Measurements from ENCODE around the gene THSD8. TPM values are rescaled to one million over a fixed set of nuclear protein-coding genes. Genes with fewer than 3 reads are reported as not detected.

The THSD8 gene
- total RNA-seq, 1 donor from 2014 or later: 2.1 TPM

GRCh38 chr19:12779162-12779993 is 22.5 kb upstream of the THSD8 start:
- DNase-seq (ENCODE audit: low spot score): peak; percentile 93

GRCh38 chr19:12782174-12782423 is 19.8 kb upstream of the THSD8 start:
- no peak for DNase-seq (ENCODE audit: low spot score)

GRCh38 chr19:12782424-12783290 is 19.2 kb upstream of the THSD8 start:
- DNase-seq (ENCODE audit: low spot score): peak; percentile 98

- no peak for DNase-seq (ENCODE audit: low spot score)
Measured at GRCh38 chr19:12783291-12783848, 18.5 kb upstream of the THSD8 start.

GRCh38 chr19:12783849-12784393 is 17.9 kb upstream of the THSD8 start:
- DNase-seq (ENCODE audit: low spot score): no peak

GRCh38 chr19:12784394-12784870 is 17.4 kb upstream of the THSD8 start:
- no peak for DNase-seq (ENCODE audit: low spot score)

GRCh38 chr19:12784871-12785430 is 16.9 kb upstream of the THSD8 start:
- no peak for DNase-seq (ENCODE audit: low spot score)

GRCh38 chr19:12785431-12786031 is 16.3 kb upstream of the THSD8 start:
- DNase-seq (ENCODE audit: low spot score): no peak

GRCh38 chr19:12786141-12786870 is 15.6 kb upstream of the THSD8 start:
- no peak for DNase-seq (ENCODE audit: low spot score)

GRCh38 chr19:12786952-12787351 is 14.9 kb upstream of the THSD8 start:
- DNase-seq (ENCODE audit: low spot score): no peak

GRCh38 chr19:12787458-12787857 is 14.4 kb upstream of the THSD8 start:
- DNase-seq (ENCODE audit: low spot score): no peak

GRCh38 chr19:12788042-12788681 is 13.7 kb upstream of the THSD8 start:
- no peak for DNase-seq (ENCODE audit: low spot score)

- DNase-seq (ENCODE audit: low spot score): peak; percentile 94
Measured at GRCh38 chr19:12788682-12789097, 13.2 kb upstream of the THSD8 start.

GRCh38 chr19:12789098-12789903 is 12.6 kb upstream of the THSD8 start:
- DNase-seq (ENCODE audit: low spot score): no peak

- DNase-seq (ENCODE audit: low spot score): peak; percentile 99
Measured at GRCh38 chr19:12789904-12790619, 11.8 kb upstream of the THSD8 start.

- no peak for DNase-seq (ENCODE audit: low spot score)
Measured at GRCh38 chr19:12790628-12791344, 11.1 kb upstream of the THSD8 start.

GRCh38 chr19:12791345-12792050 is 10.4 kb upstream of the THSD8 start, which contains the start of gene JUNB:
Gene JUNB, plus strand, starts transcription at chr19:12791486. Its CDS starts 286 bp downstream, at chr19:12791772.
- DNase-seq (ENCODE audit: low spot score): peak; percentile 100

All from mesenteric fat pad (tissue), 1 donor.